GM18507 (cell line): ENCODE results near the gene SCNN1B.
"Not testable (repeated sequence)": the region's sequence is repeated elsewhere in the genome, so short reads cannot be mapped to it uniquely, and the experiment has no call there.

Experiments used
- DNase-seq: peaks from one replicate; pipeline ENCODE4 v3.0.0; 2011; ENCODE audit warnings: low read depth; ENCODE audit not compliant: insufficient read length; ENCODE audit errors: extremely low spot score
- FAIRE-seq: peaks from 2 replicates; lab custom pipeline; 2011; peaks lifted over from hg19 to GRCh38; lab: Jason Lieb, UNC

SCNN1B gene

DNA sequence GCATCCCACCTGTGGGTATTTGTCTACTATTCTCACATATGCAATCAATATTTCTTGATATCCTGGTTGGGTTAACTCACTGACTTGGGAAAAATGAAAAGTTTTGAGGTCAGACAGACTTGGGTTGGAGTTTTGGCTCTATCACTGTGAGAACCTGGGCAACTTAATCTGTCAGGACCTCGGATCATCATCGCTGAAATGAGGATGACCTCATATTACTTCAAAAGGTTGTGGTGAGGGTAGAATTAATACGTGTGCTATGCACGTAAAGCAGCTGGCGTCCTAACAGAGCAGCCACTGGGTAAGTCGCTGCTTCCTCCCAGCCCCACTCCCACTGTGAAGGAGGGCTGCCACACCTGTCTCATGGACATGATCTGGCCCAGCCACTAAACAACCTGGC is 93.6 kb downstream of the SCNN1B start:
- no peak for FAIRE-seq
- DNase-seq: no peak

DNA sequence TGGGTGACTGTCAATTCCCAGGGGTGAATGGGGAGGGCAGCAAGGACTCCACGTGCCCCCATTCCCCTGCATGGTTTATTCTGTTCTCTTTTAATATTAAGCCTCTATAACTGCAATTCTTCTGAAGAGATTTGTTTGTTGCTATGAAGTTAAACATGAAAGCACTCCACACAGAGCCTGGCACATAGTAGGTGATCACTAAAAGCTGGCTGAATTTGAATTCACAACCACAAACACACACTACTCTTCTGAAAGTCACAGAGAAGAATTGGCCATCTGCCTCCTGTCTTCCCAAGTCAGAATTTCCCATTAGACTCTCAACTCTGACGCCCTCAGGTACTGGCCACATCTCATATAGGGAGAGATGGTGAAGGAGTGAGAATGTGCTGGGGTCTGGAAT is 95.4 kb downstream of the SCNN1B start:
- DNase-seq: no peak
- FAIRE-seq: no peak

DNA sequence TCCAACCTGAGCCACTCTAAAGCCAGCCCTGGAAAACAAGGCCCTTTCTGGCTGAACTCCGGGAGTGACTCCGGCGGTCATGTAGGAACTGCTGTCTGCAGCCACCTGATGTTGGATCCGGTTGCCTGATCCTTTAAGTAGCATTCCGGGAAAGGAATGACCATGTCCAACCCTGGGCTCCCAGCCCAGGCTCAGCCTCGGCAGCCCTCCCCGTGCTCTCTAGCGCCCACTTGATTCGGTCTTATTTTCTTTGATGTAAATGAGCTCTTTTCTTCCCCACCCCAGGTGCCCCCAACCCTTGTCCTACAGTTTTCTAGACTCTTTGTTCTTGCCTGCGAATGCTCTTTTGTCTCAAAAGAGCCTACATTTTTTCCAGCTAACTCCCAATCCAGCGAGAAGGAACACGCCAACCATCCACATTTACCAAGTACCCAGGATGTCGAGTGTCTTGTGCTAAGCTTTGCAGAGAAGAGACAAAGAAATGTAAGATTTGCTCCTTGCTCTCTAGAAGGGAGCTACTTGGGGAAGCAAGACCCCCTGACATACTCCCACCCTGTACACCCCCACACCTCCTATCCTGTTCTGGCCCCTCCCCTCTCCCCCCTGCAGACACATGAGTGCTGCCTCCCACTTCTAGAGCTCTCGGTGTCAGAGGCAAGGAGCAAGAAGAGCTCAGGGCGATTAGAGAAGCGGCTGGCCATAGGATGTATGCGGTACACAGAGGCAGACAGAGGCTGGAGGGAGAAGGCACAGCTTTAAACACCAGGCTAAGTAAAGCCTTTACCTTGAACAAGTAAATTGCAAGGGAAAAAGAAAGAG is 97.1 kb downstream of the SCNN1B start:
- FAIRE-seq (no peak), DNase-seq (no peak)

DNA sequence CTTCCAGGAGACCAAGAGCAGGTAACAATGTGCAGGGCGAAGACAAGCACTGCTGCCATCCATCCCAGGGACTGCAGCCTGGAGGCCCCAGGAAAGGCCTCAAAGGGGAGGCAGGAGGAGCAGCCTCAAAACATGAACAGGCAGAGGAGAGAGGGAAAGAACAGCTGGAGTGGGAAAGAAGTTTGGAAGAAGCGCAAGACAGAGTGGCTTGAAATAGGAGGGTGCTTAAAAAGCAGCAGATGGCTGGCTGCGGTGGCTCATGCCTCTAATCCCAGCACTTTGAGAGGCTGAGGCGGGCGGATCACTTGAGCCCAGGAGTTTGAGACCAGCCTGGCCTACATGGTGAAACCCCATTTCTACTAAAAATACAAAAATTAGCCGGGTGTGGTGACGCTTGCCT is 98.3 kb downstream of the SCNN1B start:
- not testable (repeated sequence) for FAIRE-seq, DNase-seq

DNA sequence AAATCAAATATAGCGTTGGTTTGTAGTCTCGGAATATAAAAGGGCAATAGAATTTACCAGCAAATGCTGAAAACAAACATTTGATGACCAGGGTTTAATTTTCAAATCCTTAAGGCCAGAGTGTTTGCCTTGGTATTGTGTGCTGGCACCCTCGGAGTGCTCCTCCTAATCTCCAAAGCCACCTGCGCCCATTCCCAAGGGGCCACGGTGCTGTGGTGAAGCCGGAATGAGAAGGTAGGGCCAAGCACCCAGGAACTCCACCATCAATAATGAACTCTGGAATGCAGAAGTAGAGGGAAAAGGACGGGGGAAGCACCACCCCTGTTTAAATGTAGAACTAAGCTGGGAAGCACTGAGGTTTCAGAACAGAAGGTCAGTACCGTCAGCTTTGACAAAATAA is 99.0 kb downstream of the SCNN1B start:
- DNase-seq (no peak), FAIRE-seq (no peak)

DNA sequence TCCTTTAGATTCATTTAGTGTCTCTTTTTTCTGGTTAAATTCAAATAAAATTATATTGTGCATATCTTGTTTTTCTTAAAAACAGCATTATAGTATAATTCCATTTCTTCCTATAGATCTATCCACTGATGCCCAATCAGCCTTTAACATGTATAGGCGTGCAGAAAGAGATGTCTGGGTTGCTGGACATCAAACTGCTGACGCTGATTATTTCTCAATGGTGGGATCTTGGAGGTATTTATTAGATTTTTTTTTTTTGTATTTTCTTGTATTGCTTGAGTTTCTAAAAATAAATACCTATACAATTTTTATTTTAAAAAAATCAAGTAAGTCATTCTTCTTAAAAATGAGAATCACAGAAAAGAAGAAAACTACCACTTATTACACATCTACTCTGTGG is 100.0 kb downstream of the SCNN1B start:
- no peak for FAIRE-seq
- DNase-seq: no peak

DNA sequence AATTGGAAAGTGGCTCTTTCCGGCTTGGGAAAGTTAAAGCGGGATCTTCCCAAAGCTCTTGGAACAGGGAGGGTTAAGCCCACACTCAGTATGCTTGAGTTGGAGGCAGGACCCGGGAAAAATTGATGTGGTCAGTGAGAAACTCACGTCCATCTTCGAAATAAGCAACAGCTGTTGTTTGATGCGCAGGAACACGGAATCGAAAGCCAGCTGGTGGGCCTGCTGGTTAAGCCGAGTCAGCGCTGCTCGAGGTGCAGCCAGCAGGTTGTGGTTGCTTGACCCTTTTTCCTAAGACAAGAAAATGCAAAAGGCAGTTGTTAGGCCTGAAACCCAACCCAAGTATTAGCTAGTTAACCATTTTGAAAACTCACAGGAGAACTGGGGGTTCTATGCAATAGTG is 101.4 kb downstream of the SCNN1B start:
- no peak for FAIRE-seq
- DNase-seq: no peak

DNA sequence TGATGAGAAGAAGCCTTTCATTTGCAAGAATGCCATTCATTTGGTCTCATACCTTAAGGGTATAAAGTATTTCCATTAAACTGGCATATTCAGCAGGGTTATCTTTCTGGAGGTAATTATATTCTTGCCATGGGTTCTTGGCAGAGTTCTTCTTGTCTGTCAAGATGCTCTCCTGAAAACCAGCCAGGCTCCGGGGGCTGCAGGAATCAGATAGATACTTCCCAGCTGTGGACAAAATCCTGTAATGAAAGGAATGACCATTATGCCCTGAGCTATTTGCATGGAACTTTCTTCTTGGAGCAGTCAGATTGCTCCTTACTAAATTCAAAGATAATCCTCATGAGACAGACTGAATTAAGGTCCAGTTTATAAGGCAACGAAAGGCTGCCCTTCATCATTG is 103.9 kb downstream of the SCNN1B start:
- no peak for DNase-seq
- no peak for FAIRE-seq

DNA sequence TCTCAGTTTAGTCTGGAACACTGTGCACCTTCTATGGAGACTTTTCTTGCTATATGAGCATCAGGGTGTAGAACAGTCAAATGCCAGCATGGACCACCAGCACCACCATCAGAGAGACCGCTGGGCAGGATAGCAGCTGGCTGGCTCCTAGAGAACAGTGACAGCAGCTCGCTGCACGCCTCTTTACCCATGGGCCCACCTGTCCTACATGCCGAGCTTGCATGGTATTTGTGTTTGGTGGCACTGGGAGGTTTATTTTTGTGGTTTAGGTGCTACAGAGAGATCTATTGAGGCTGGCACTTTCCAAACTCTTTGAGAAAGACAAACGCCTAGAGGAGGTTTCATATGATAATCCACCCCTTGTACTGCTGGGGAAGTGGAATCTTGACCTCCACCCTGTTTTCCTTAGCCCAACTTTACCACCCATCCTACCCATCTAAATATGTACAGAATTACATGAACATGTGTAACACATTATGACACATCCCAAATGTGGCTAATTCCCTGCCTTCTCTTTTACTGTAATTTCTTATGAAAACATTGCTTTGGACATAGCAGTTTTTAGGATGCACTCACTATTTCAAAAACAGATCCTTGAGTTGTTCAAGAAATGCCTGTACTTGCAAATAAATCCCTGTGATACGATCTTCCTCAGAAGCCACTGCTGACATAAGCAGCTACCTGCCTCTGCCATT is 104.6 kb downstream of the SCNN1B start:
- DNase-seq (no peak), FAIRE-seq (no peak)

DNA sequence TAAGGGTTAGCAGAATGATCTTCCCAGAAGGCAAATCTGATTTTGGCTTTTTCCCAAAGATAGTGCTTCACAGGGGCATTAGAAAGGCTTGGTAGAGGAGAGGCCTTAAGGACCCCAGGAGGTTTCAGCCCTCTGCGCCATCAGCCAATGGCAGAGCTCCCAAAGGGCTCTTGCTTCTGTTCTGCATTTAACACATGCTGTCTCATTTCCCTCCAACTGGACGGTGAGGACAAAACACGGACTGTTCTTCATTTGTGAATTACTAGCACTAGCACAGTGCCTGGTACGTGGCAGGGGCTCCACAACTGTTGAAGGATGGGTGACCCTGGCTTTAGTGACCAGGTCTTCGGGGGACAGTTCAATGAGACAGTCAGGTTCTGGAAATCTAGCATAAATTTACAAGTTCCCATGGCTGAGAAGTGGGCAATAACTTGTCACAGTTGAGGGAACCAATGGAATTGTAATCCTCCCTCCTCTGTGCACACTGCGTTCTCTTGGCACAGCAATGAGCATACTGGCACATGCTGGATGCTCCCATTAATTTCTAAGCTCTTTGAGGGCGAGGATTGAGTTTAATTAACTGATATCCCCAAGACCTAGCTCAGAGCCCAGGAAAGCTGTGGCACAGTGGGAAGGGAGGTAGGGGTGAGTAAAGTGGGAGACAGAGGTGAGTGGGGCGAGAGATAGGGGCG is 105.5 kb downstream of the SCNN1B start:
- FAIRE-seq (no peak), DNase-seq (no peak)

DNA sequence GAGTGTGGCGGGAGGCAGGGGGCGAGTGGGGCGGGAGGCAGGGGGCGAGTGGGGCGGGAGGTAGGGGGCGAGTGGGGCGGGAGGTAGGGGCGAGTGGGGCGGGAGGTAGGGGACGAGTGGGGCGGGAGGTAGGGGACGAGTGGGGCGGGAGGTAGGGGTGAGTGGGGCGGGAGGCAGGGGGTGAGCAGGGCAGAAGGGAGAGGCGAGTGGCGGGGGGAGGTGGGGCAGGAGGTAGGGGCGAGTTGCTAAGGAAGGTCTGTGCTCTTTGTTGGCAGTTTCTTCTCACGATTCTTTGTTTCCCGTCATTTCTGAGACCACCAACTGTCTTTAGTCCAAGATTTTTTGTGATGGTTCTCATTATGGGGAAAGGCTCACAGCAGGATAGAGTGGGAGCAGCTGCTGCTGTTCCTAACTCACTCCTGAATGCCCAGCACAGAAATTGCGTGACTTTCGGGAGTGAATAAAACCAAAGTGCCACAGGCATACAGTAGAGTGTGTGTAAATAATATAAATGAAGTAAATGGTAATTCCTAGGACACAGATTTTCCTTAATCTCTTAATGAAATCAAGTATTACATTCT is 106.2 kb downstream of the SCNN1B start:
- DNase-seq (no peak), FAIRE-seq (no peak)

DNA sequence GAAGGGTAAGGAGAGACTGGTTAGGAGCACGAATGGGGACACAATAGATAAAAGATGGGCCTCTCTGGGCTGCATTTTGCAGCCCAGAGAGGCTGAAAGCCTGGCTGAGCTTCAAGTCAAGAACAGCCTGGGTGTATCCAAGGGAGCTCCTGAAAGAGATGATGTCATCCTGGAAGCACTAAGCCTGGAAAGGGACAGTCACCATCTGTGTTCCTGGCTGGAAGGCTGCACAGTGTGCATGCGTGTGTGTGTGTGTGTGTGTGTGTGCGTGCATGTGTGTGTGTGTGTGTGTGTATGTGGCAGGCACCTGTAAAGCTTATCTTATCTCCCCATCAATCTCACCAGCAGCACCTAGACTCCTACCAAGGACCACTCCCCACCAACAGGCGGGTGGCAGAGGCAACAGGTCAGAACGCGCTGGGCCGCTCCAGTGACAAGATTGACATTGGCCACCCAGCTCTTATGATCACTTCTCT is 106.8 kb downstream of the SCNN1B start:
- FAIRE-seq: no peak
- no peak for DNase-seq

DNA sequence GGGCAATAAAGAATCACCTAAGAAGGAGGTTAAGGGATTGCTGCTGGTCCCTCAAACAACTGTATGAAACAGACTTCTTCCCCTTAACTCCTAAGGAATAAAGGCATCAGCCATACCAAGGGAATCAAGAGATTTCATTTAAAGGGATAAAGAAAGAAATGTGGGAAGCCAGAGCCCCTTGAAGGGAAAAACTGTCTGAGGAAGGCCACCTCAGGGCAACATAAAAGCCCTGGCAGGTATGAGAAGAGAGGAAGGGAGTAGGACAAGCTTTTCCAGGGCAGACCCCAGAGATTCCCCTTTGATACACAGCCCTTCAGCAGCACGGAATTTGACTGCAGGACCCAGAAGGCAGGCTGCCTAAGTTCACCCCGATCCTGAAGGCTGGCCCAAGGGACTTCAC is 107.4 kb downstream of the SCNN1B start:
- DNase-seq: no peak
- FAIRE-seq: no peak

DNA sequence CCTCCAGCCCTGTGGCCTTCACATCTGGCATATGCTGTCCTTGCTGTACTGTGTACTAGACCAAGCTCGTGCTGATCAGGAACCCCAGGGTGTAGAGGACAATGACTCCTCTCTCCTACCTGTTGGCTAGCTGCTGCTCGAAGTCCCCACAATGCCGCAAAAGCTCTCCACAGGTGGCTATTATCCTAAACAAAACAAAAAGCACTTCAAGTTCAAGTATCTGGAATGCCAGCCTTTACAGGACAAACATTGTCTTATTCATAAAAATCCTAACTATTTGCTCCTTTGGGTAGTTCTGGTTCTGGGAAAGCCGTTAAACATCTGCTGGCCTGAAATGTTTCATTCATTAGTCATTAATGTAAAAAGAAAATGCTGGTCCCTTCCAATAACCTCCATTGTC is 108.1 kb downstream of the SCNN1B start:
- FAIRE-seq: no peak

DNA sequence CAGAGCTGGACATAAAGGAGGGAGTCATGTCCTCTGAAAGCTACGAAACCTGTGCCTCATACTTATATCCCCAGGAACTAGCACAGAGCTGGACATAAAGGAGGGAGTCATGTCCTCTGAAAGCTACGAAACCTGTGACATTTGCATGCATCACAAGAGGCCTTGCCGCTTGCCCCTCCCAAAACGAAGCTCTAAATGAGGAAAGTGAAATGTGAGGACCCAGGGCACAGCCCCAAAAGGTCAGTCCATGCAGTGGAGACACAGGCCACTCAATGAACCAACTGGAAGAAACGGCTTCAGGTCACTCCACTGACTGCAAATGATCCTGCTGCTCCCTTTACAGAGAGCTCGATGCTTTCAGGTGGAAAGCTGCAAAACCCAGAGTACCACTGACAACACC is 112.6 kb downstream of the SCNN1B start:
- FAIRE-seq (no peak), DNase-seq (no peak)

More for the DNA sequence above, 108.1 kb downstream of the SCNN1B start:
- DNase-seq: no peak

DNA sequence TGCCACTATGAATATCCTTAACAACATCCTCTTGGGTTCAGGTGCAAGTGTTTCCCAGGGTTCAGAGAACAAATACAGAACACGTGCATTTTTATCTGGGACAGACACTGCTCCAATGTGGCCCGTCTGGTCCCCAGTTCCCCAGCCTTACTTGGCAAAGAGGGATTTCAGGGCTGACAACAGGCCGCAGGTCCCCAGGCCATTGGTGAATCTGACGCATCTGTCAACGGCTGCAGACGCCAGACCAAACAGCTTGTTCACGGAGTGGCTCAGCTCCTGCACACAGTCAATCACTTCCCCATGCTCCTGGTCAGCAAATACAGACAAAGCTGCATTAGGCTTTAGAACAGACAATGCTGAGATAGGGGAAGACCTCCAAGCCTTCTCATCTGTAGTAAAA is 114.7 kb downstream of the SCNN1B start:
- DNase-seq (no peak), FAIRE-seq (no peak)

DNA sequence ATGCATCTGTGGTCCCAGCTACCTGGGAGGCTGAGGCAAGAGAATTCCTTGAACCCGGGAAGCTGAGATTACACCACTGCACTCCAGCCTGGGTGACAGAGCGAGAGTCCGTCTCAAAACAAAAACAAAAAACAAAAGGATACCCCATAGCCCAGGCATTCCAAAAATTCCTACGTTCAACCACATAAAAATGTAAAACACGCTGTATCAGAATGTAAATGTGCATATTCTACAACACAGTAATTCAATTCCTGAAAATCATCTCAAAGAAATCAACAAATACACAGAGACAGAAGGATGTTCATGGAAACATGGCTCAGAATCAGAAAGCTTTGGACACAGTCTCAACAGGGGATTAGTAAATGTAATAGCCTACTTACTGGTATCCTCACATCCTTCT is 117.9 kb downstream of the SCNN1B start:
- DNase-seq (no peak), FAIRE-seq (no peak)

DNA sequence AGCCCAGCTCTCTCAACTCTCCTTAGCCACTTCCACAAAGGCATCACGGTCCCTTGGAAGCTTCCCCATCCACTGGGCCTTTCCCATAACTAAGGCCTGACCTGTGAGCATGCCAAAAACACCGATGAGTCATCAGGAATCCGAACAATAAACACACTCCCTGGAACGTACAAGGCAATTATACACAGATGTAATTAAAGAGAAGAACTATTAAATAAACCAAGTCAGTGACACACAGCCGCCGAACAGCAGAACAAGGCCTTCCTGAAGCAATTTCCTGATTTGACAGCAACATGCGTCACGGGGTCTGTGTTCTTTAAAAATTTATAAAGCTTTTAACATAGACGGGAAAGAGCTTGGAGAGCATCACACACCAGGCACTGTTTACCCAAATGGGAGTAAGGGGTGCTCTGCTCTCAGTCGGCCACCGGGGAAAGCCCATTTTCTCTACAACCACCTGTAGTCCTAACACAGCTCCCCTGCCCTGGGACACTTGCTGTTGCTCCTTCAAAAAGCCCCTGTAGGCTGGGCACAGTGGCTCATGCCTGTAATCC is 121.5 kb downstream of the SCNN1B start:
- DNase-seq (no peak), FAIRE-seq (no peak)

DNA sequence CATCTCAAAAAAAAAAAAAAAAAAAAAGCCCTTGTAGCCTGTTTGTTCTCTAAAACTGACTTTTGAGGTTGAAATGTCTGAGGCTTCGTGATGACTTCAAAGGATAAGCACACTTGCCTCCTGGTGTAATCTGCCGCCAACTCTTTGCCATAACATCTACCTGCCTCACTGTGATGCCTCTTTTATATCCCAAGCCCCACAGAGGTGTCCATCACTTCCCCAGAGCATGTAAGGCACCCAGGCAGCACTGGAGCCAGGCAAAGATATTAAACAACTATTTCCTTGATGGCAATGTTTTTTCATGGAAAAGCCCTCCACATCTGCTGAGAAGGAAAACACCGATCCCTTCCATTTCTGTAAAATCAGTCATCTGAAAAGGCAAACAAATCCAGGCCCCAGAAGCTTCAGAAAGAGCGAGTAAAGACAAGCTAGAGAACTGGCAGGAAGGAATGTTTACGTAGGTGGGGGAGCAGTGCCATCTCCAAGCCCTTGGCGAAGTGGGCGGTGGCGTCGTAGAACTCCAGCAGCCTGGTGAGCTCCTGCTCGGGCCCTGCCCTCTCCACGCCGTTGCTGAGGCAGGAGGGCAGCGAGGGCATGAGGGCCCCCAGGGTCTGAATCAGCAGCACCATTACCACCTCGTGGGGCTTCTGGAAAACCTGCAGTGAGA is 122.3 kb downstream of the SCNN1B start:
- DNase-seq: no peak
- FAIRE-seq: no peak
